Ishikawa (cell line): ENCODE data around the gene EPM2A.

ENCODE experiments used
- CEBPB ChIP-seq: IDR thresholded peaks from 2 replicates; pipeline ENCODE4 v1.6.1; 2012
- CREB1 ChIP-seq: IDR thresholded peaks from 2 replicates; pipeline ENCODE4 v1.6.1; 2012; ENCODE audit warnings: low read depth
- EGR1 ChIP-seq: IDR thresholded peaks from 2 replicates; pipeline ENCODE4 v1.6.1; 2012
- EP300 ChIP-seq: IDR thresholded peaks from 2 replicates; pipeline ENCODE4 v1.6.1; 2012; ENCODE audit warnings: borderline replicate concordance
- FOXM1 ChIP-seq: IDR thresholded peaks from 2 replicates; pipeline ENCODE4 v1.6.1; 2012; ENCODE audit warnings: low read depth, borderline replicate concordance
- NFIC ChIP-seq: IDR thresholded peaks from 2 replicates; pipeline ENCODE4 v1.6.1; 2012
- RAD21 ChIP-seq: IDR thresholded peaks from 2 replicates; pipeline ENCODE4 v1.6.1; 2012; ENCODE audit warnings: low read depth
- TAF1 ChIP-seq: IDR thresholded peaks from 2 replicates; pipeline ENCODE4 v1.6.1; 2012; ENCODE audit warnings: low read depth, mild to moderate bottlenecking
- TCF12 ChIP-seq: IDR thresholded peaks from 2 replicates; pipeline ENCODE4 v1.6.1; 2012; ENCODE audit warnings: low read depth
- TEAD4 ChIP-seq: IDR thresholded peaks from 2 replicates; pipeline ENCODE4 v1.6.1; 2012
- YY1 ChIP-seq: IDR thresholded peaks from 2 replicates; pipeline ENCODE4 v1.6.1; 2012; ENCODE audit warnings: low read depth
- ZBTB7A ChIP-seq: IDR thresholded peaks from 2 replicates; pipeline ENCODE4 v1.6.1; 2012; ENCODE audit warnings: low read depth
- TF ChIP-seq, protein P1 (sequence below): IDR thresholded peaks from 2 replicates; pipeline ENCODE4 v1.6.1; 2012
- TF ChIP-seq, protein P2 (sequence below): IDR thresholded peaks from 2 replicates; pipeline ENCODE4 v1.6.1; 2012; ENCODE audit warnings: low read depth, mild to moderate bottlenecking
- TF ChIP-seq, protein P3 (sequence below): IDR thresholded peaks from 2 replicates; pipeline ENCODE4 v1.6.1; 2012

Gene EPM2A

DNA sequence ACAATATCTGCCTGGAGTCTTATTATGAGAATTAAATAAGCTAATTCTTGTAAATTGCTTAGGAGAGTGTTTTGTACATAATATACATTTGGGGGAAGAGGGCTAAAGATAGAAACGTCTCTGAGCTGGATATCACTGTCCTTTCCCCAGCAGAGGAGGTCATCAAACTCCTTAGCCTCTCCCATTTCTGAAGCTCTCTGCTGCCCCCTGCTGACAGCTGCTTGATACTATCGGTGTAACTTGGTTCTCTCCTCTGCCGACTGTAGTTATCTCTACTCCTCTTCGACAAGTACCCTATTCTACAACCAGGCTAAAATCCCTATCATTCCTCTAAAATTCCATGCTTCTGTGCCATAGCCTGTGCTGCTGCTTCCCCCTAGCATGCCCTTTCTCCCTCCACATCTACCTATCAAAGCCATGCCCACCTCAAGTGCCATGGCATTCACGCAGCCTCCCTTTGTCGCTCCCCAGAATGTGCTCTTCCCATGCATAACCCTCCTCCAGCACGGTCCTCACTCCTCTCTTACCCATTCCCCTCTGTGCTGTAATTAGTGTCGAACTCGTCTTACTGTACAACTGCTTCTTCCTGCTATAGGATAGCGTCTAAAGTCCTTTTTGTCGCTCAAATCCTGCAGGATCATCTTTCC is 101.2 kb downstream of the EPM2A start:
- TF ChIP-seq EGR1, result no peak
- no peak for TF ChIP-seq CREB1
- no peak for TF ChIP-seq EP300
- TF ChIP-seq RAD21, result peak; percentile 83
- no peak for TF ChIP-seq TAF1
- TF ChIP-seq NFIC, result no peak
- TF ChIP-seq, protein P1, sequence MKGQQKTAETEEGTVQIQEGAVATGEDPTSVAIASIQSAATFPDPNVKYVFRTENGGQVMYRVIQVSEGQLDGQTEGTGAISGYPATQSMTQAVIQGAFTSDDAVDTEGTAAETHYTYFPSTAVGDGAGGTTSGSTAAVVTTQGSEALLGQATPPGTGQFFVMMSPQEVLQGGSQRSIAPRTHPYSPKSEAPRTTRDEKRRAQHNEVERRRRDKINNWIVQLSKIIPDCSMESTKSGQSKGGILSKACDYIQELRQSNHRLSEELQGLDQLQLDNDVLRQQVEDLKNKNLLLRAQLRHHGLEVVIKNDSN, result no peak

DNA sequence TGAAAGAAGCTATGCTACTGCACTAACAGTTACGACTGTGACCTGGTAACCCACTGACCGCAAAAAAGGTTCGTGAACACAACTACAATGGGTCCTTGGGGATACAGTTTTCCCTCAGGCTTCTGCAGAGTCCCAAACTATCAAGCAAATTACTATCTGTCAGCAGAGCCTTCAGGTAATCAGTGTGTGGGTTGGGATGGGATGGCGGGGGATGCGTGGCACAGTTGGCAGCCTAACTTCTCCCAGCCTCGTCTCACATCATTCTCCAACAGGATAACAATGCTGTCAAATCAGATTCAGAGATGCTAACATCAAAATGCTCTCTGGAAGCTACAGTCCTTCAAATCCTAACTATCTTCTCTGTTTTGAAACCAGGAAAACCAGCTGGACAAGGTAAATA is 102.3 kb downstream of the EPM2A start:
- TF ChIP-seq CEBPB (no peak), NFIC (no peak)

DNA sequence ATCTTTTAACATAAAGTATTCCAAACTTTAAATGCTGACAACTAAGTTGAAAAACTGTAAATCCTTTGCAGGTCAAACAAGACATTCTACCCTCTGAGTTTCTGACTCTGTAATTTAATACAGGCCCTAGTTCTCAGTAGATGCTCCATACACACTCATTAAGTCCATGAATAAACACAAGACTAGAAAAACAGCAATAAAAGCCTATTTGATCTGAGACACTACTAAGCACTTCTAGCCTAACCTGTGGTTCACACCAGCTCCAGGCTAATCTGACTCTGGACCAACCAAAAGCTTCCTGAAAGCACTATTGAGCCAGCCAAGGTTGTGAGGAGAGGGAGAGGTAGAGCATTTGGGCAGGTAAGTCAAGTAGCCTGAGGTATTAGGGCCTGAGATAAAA is 103.9 kb downstream of the EPM2A start:
- TF ChIP-seq ZBTB7A (no peak), EP300 (no peak), FOXM1 (no peak), CEBPB (no peak), TAF1 (no peak), NFIC (no peak), CREB1 (no peak), TCF12 (no peak), EGR1 (no peak), TEAD4 (no peak), YY1 (no peak), RAD21 (no peak)
- TF ChIP-seq, protein P1, result no peak
- TF ChIP-seq, protein P2, sequence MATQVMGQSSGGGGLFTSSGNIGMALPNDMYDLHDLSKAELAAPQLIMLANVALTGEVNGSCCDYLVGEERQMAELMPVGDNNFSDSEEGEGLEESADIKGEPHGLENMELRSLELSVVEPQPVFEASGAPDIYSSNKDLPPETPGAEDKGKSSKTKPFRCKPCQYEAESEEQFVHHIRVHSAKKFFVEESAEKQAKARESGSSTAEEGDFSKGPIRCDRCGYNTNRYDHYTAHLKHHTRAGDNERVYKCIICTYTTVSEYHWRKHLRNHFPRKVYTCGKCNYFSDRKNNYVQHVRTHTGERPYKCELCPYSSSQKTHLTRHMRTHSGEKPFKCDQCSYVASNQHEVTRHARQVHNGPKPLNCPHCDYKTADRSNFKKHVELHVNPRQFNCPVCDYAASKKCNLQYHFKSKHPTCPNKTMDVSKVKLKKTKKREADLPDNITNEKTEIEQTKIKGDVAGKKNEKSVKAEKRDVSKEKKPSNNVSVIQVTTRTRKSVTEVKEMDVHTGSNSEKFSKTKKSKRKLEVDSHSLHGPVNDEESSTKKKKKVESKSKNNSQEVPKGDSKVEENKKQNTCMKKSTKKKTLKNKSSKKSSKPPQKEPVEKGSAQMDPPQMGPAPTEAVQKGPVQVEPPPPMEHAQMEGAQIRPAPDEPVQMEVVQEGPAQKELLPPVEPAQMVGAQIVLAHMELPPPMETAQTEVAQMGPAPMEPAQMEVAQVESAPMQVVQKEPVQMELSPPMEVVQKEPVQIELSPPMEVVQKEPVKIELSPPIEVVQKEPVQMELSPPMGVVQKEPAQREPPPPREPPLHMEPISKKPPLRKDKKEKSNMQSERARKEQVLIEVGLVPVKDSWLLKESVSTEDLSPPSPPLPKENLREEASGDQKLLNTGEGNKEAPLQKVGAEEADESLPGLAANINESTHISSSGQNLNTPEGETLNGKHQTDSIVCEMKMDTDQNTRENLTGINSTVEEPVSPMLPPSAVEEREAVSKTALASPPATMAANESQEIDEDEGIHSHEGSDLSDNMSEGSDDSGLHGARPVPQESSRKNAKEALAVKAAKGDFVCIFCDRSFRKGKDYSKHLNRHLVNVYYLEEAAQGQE, result no peak
- TF ChIP-seq, protein P3, sequence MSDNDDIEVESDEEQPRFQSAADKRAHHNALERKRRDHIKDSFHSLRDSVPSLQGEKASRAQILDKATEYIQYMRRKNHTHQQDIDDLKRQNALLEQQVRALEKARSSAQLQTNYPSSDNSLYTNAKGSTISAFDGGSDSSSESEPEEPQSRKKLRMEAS, result no peak

DNA sequence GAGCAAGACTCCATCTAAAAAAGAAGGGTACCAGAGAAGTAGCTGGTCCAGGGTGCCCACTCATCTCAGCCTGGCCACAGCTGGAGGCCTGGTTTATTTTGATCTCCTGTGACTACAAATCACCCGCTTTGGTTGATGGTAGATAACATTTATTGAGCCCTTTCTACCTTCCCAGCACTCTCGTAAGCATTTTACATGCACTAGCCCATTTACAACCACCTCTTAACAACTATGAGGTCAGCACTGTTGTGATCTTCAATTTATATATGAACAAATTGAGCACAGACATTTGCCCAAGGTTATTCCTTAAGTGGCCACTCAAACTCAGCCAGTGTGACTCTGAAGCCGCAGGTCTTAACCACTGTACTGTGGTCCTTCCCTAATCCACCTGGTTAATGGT is 104.7 kb downstream of the EPM2A start:
- TF ChIP-seq TEAD4 (no peak), EP300 (no peak), FOXM1 (no peak), ZBTB7A (no peak), RAD21 (no peak)

DNA sequence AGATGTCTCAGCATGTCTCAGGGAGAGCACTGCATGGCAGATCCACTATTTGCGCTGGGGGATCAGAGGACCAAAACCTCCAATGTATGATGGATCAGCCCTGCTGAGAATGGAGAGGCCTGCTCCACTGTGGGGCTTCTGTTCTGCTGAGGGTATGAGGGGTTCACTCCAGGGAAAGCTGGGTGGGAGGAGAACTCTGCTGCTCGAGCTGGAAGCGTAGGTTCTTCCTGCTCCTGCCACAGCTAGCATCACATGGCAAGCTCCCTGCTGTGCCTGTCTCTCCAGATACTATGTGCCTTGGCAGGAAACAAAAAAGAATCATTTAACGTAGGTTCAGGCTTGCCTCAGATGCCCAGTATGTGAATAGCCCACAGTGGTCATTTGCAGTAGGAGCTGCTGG is 105.8 kb downstream of the EPM2A start:
- TF ChIP-seq EP300 (no peak), TEAD4 (no peak), TCF12 (no peak), ZBTB7A (no peak), TAF1 (no peak)
- TF ChIP-seq, protein P2, result no peak

DNA sequence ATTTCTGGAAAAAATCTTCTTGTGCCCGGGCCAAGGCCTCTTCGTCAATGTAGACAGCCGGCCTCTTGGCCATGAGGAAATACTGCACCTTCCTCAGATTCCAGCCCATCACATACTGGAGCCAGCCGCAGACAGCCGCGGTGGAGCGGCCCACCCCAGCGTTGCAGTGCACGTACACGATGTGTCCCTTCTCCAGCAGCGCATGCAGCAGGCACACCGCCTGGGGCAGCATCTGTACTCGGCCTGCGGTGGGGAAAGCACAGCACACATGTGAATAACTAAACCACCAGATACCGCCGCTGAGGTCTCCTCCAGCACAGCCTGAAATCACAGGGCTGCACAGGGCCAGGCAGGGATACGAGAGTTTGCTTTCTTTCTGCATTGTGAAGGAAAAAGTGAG is 107.9 kb downstream of the EPM2A start:
- no peak for TF ChIP-seq FOXM1
- TF ChIP-seq, protein P1, result no peak
- no peak for TF ChIP-seq TCF12
- no peak for TF ChIP-seq RAD21
- TF ChIP-seq NFIC, result no peak
- no peak for TF ChIP-seq EP300
- TF ChIP-seq CEBPB, result no peak
- TF ChIP-seq, protein P3, result no peak
- no peak for TF ChIP-seq YY1
- TF ChIP-seq CREB1, result no peak
- no peak for TF ChIP-seq EGR1
